HepG2 (cell line): ENCODE data around the gene HPRT1.

ENCODE experiments used
- CBFB ChIP-seq: sonication (generic); formaldehyde crosslinking; IDR thresholded peaks from 2 replicates; pipeline ENCODE4 v1.4.0; 2020; ENCODE audit warnings: missing genetic modification reagents
- CREB1 ChIP-seq, 2 experiments: fragments of 450-650 bp in 1 of 2; IDR thresholded peaks; 2 replicates each; pipeline ENCODE4 v1.6.1; 2016 to 2017; ENCODE audit warnings: control low read depth in 1 of 2, mild to moderate bottlenecking in 1 of 2, missing compliant biosample characterization in 1 of 2, missing genetic modification characterization in 1 of 2
- HCFC1 ChIP-seq: fragments of 150-350 bp; IDR thresholded peaks from 2 replicates; pipeline ENCODE4 v1.6.1; 2014; ENCODE audit warnings: low read depth, low read length
- MYNN ChIP-seq: sonication (generic); formaldehyde crosslinking; IDR thresholded peaks from 2 replicates; pipeline ENCODE4 v1.4.0; 2020; ENCODE audit warnings: mild to moderate bottlenecking, low read depth, missing genetic modification reagents
- POLR2A ChIP-seq, 2 experiments: IDR thresholded peaks; 2 replicates each; pipeline ENCODE4 v1.6.1; 2011; ENCODE audit warnings: low read depth in 2 of 2, low read length in 2 of 2, mild to moderate bottlenecking in 1 of 2, moderate library complexity in 1 of 2; ENCODE audit not compliant: insufficient read depth in 1 of 2
- TF ChIP-seq, protein P1 (sequence below): sonication (generic); formaldehyde crosslinking; IDR thresholded peaks from 2 replicates; pipeline ENCODE4 v1.5.0; 2020; ENCODE audit warnings: mild to moderate bottlenecking, missing genetic modification reagents, moderate library complexity

DNA sequence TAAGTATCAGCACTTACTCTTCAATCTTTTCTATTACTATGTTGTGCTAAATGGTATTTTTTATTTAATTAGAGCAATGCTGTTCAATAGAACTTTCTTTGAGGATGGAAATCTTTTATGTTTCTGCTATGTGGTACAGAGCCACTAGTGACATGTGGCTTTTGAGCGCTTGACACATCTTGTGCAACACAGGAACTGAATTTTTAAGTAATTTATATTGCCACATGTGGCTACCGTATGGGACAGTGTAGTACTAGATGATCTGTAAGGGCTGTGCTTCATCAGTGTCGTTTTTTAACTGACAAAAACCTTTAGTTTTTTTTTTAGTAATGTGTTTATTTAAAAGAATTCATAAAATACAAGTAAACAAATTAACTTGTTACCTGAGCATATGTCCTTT lies 22.4 kb downstream of the HPRT1 start:
- no peak for TF ChIP-seq HCFC1
- TF ChIP-seq, protein P1, sequence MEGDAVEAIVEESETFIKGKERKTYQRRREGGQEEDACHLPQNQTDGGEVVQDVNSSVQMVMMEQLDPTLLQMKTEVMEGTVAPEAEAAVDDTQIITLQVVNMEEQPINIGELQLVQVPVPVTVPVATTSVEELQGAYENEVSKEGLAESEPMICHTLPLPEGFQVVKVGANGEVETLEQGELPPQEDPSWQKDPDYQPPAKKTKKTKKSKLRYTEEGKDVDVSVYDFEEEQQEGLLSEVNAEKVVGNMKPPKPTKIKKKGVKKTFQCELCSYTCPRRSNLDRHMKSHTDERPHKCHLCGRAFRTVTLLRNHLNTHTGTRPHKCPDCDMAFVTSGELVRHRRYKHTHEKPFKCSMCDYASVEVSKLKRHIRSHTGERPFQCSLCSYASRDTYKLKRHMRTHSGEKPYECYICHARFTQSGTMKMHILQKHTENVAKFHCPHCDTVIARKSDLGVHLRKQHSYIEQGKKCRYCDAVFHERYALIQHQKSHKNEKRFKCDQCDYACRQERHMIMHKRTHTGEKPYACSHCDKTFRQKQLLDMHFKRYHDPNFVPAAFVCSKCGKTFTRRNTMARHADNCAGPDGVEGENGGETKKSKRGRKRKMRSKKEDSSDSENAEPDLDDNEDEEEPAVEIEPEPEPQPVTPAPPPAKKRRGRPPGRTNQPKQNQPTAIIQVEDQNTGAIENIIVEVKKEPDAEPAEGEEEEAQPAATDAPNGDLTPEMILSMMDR (CRISPR knock-in tag), result no peak
- no peak for TF ChIP-seq POLR2A (IDR thresholded peaks at IDR 0.05; ENCODE audit: insufficient read depth in 1 of 2, low read depth in 2 of 2, low read length in 2 of 2)
- TF ChIP-seq CBFB (CRISPR knock-in tag), result no peak
- no peak for TF ChIP-seq CREB1 (IDR thresholded peaks at IDR 0.05)
- no peak for TF ChIP-seq CREB1 (CRISPR knock-in tag; IDR thresholded peaks at IDR 0.05)
- TF ChIP-seq MYNN (CRISPR knock-in tag), result no peak
